HuH-7 (cell line): Measurements from ENCODE around the gene HOXD13.
A peak's percentile ranks its signal among the peaks of the same experiment; 100 is the strongest.

ENCODE experiments used
- DNase-seq: peaks from one replicate; pipeline ENCODE4 v3.0.0; 2011; ENCODE audit warnings: low spot score

The HOXD13 gene

GRCh38 chr2:176121190-176122051, 28.9 kb downstream of the HOXD13 start:
- DNase-seq: no peak

GRCh38 chr2:176122052-176122682, 29.6 kb downstream of the HOXD13 start:
- DNase-seq: no peak

- no peak for DNase-seq
Observed at GRCh38 chr2:176122683-176123410, 30.3 kb downstream of the HOXD13 start, which contains the start of gene HOXD9. HOXD9 (plus strand) TSS chr2:176122719; CDS start chr2:176122769, 50 bp downstream.

GRCh38 chr2:176123411-176124109, 31.0 kb downstream of the HOXD13 start:
- DNase-seq: no peak

- DNase-seq: no peak
Observed at GRCh38 chr2:176124110-176124946, 31.8 kb downstream of the HOXD13 start.

GRCh38 chr2:176124947-176125771, 32.6 kb downstream of the HOXD13 start:
- DNase-seq: no peak

GRCh38 chr2:176125772-176126054, 33.2 kb downstream of the HOXD13 start:
- DNase-seq: peak; percentile 56

- DNase-seq: peak; percentile 74
Observed at GRCh38 chr2:176126929-176127773, 34.6 kb downstream of the HOXD13 start.

- no peak for DNase-seq
Observed at GRCh38 chr2:176127774-176128072, 35.2 kb downstream of the HOXD13 start.

GRCh38 chr2:176128172-176128981, 35.9 kb downstream of the HOXD13 start:
- DNase-seq: no peak

- peak; percentile 72 for DNase-seq
Observed at GRCh38 chr2:176128982-176129796, 36.7 kb downstream of the HOXD13 start, which contains the start of gene HOXD8. HOXD8 (plus strand) TSS chr2:176129705; CDS start chr2:176130367, 662 bp downstream.

GRCh38 chr2:176129813-176130146, 37.3 kb downstream of the HOXD13 start:
- DNase-seq: no peak

- DNase-seq: peak; percentile 54
Observed at GRCh38 chr2:176130147-176130956, 37.8 kb downstream of the HOXD13 start.

GRCh38 chr2:176130957-176131847, 38.7 kb downstream of the HOXD13 start:
- no peak for DNase-seq

- DNase-seq: no peak
Observed at GRCh38 chr2:176131848-176132158, 39.3 kb downstream of the HOXD13 start.
